Limb (tissue), 2 donors: ENCODE results near the gene MYLK.
"Not testable (repeated sequence)": the region's sequence is repeated elsewhere in the genome, so short reads cannot be mapped to it uniquely, and the experiment has no call there.

Source experiments
- DNase-seq, 2 donors: peaks; one replicate each; pipeline ENCODE4 v3.0.0-alpha.2; 2016; ENCODE audit errors: extremely low spot score in 2 of 2

The MYLK gene

DNA sequence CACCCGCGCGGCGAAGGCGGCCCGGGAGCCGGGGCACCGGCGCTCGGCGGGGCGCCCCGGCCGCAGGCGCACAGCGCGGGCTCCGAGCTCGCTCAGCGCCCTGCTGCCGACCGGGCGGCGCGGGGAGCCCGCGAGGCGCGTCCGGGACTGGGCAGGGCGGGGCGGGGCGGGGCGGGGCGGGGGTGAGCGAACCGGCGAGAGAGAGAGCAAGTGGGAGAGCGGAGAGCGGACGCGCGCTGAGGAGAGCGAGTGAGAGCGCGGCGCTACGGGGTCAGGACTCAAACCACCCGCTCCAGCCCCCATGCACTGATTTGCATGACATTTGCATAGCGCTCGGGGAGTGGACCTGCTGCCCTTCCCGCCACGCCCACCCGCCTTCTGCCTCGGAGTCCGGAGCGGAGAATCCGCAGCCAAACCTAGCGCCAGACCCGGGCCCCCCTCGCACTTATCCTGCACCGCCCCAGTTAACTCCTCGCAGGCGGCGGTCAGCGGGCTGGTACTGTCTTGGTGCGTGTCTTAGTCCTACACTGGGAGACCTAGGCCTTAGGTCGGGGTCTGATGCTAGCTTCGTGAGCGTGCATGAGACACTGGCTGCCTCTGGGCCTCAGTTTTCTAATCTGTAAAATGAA lies at the start of gene MYLK:
Gene MYLK, minus strand, starts transcription at position 130 of the 629 bp plus-strand sequence. CDS start 90,491 bp downstream, outside the sequence.
- DNase-seq, result peak; percentile 69 to 80

DNA sequence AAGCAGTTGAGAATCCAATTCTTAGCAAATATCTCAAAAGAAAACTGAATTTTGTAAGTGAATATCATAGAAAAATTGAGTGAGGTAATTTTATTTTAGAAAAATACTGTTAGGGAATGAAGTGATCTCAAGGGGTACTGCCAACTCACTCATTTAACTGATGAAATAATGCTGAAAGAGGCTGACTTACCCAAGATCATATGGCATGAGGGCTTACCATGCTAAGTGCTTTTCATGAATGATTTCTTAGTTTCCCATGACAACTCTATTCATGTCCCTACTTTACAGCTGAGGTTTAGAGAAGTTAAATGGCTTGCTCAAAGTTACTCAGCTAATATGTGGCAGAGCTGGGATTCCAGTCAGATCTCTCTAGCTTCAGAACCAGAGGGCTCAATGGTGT lies 46.3 kb upstream of the MYLK start:
- no peak for DNase-seq

GRCh38 chr3:123929325-123929724 lies 45.2 kb upstream of the MYLK start:
- DNase-seq, result no peak

GRCh38 chr3:123926396-123926795 lies 42.3 kb upstream of the MYLK start:
- DNase-seq, result no peak

- no peak for DNase-seq
Observed at GRCh38 chr3:123920868-123921267, 36.7 kb upstream of the MYLK start.

- DNase-seq, result no peak
Observed at GRCh38 chr3:123920383-123920782, 36.3 kb upstream of the MYLK start.

- no peak for DNase-seq
Observed at GRCh38 chr3:123919353-123919752, 35.2 kb upstream of the MYLK start.

DNA sequence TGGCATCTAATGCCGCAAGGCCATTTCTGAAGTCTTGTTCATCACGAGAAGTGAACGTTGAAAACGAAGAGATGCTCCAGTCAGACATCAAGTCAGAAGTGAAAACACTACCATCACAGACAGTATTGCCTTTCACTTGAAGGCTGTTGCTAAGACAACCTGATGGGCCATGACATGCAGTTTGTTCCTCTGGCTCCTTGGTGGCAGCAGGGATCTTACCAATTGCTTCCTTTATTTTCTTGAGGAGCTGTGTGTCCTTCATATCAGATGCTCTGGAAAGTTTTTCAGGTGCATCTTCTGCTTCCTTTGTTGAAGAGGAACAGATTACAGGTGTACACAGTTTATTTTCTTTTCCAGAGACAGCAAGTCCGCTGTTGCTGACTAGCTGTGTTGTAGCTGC lies 30.7 kb upstream of the MYLK start:
- no peak for DNase-seq

GRCh38 chr3:123909785-123910184 lies 25.7 kb upstream of the MYLK start:
- no peak for DNase-seq

- DNase-seq, result no peak
Observed at GRCh38 chr3:123907720-123908119, 23.6 kb upstream of the MYLK start.

DNA sequence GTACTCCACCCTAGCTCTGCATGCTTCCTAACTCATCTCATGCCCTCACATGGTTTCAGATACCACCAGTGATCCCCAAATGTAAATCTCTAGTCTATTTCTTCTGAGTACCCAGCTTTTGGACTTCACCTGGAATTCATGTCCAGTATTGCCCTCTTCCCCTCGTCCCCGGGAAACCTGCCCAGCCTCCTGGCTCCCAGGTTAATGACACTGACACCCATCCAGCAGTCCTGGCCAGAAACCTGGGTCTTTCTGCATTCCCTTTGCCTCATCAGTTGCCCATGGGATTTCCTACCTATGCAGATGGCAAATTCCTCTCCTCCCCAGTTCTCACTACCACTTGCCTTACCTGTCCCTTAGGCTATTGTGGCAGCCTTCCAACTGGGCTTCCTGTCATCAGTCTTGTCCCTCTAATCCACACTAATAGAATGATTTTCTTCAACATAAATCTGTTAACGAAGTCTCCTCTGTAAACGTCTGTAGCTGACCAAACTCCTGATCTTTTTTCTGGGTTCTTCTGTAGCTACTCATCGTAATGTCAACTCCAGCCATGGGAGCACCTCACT lies 15.3 kb upstream of the MYLK start:
- no peak for DNase-seq

GRCh38 chr3:123893012-123893411 lies 8.9 kb upstream of the MYLK start:
- no peak for DNase-seq

- no peak for DNase-seq
Observed at GRCh38 chr3:123892195-123892594, 8.1 kb upstream of the MYLK start.

DNA sequence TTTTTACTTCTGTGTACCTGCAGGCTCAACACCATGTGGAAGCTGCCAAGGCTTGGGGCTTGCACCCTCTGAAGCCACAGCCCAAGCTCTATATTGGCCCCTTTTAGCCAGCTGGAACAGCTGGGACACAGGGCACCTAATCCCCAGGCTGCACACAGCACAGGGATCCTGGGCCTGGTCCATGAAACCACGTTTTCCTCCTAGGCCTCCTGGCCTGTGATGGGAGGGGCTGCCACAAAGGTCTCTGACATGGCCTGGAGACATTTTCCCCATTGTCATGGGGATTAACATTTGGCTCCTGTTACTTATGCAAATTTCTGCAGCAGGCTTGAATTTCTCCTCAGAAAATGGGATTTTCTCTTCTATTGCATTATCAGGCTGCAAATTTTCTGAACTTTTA lies 6.9 kb upstream of the MYLK start:
- not testable (repeated sequence) for DNase-seq

GRCh38 chr3:123890162-123890561 lies 6.0 kb upstream of the MYLK start:
- DNase-seq, result not testable (repeated sequence)

DNA sequence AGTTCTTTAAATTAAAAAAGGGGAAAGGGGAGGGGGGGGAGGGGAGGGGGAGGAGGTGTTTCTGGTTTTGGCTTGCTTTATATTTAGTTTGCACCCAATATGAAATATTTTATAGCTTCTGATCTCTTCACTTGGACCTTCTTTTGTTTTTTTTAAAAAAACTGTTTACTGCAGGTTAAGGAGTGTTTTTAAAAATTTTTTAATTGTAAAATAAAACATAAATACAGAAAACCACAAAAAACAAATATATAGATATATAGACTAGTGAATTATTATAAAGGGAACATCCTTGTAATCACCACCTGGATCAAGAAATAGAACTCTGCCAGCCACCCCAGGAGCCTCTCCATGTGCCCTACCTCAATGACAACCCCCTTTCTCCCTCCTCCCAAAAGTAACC lies 861 bp upstream of the MYLK start:
- DNase-seq, result no peak

- DNase-seq, result peak in 1 of 2 donors; percentile 59
Observed at GRCh38 chr3:123883701-123884202, 380 bp downstream of the MYLK start.

DNA sequence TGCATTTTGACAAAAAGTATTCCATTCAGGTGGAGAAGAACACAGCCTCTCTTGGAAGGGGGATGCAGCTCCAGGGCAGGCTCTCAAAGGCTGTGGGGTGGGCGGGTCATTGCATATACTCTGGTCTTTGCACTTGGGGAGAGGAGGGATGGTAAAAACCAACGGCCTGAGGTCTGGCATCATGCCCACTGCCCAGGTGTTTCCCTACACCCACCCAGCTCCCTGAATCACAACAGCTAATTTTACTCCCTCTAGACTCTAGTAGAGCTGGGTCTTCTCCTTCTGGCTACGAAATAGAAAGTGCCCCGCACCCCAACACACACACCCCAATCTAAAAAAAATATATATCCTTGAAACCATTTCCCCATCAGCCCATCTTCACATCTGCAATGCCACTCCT lies 1.0 kb downstream of the MYLK start:
- no peak for DNase-seq

GRCh38 chr3:123881771-123882170 lies 2.4 kb downstream of the MYLK start:
- no peak for DNase-seq

DNA sequence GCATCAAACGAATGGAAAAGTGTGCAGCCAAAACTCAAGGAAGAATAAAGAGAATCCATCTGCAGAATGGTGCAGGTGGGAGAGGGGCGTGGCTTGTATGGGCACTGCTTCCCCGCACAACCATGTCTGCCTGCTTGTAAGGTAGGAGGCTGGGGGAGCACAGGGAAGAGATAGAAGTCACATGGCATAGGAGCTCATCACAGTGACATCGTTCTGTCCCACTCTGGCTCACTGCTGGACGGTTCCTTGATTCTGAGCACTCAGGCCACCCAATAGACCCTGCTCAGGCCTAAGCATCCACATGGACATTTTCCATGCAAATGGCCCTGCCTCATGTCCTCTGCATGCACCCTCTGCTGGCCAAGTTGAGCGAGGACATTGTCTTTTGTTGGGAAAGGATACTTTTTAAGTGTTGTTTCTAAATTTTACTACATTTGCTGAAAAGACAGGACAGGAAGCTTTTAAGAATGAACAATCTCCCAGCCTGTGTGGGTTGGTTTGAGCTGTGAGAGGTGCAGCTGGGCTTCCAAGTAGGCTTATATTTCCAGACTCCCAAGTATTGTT lies 3.1 kb downstream of the MYLK start:
- no peak for DNase-seq

GRCh38 chr3:123878807-123879206 lies 5.3 kb downstream of the MYLK start:
- DNase-seq, result no peak

DNA sequence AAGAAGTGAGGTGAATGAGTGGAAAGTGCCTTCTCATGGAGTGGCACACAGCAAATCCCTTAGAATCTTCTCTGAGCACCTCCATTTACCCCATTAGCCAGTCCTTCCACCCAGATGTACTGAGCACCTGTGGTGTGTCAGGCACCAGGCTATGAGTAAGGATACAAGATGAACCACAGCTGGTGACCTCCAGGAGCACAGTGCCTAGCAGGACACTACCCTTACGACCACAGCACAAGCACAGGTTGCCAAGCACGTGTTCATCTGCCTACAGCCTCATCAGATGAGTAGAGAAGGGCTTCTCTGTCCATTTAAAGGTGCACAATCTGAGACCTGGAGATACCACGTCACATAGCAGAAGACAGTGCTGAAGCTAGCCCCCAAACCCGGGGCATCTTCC lies 6.2 kb downstream of the MYLK start:
- DNase-seq, result no peak

- no peak for DNase-seq
Observed at GRCh38 chr3:123877466-123877865, 6.7 kb downstream of the MYLK start.
